Calu3 (cell line): Measurements from ENCODE around the gene FRS2. TPM values are rescaled to one million over a fixed set of nuclear protein-coding genes. Genes with fewer than 3 reads are reported as not detected.

Experiments used
- BruUV-seq: library from RNA; stranded (reverse); fragments of 400-500 nt; replicated peaks from 2 replicates; lab custom pipeline; 2021; lab: Mats Ljungman, UMichigan
- CTCF ChIA-PET: fragments of 300-600 bp; sonication (Branson Sonifier 250); formaldehyde crosslinking; loops from one replicate; lab custom pipeline; 2022; ENCODE audit warnings: antibody characterized with exemption; lab: Charles Lee
- DNase-seq: peaks from one replicate; pipeline ENCODE4 v3.0.0; 2022
- H3K27ac Mint-ChIP-seq: one replicate; pipeline ENCODE4 v1.8.0; 2022; ENCODE audit warnings: mixed read lengths; ENCODE audit not compliant: unreplicated experiment
- H3K27me3 Mint-ChIP-seq: one replicate; pipeline ENCODE4 v1.8.0; 2022; ENCODE audit warnings: mixed read lengths; ENCODE audit not compliant: unreplicated experiment
- H3K36me3 Mint-ChIP-seq: one replicate; pipeline ENCODE4 v1.8.0; 2022; ENCODE audit warnings: mild to moderate bottlenecking, moderate library complexity, mixed read lengths; ENCODE audit not compliant: insufficient read depth, unreplicated experiment
- H3K4me1 Mint-ChIP-seq: one replicate; pipeline ENCODE4 v1.8.0; 2022; ENCODE audit warnings: mild to moderate bottlenecking, low read depth, mixed read lengths; ENCODE audit not compliant: unreplicated experiment
- H3K4me3 Mint-ChIP-seq: one replicate; pipeline ENCODE4 v1.8.0; 2022; ENCODE audit warnings: mild to moderate bottlenecking, low read depth, moderate library complexity, mixed read lengths; ENCODE audit not compliant: unreplicated experiment
- H3K9me3 Mint-ChIP-seq: one replicate; pipeline ENCODE4 v1.8.0; 2022; ENCODE audit warnings: low read depth, mixed read lengths; ENCODE audit not compliant: unreplicated experiment
- intact Hi-C: fragments of 100-400 bp; cut with micrococcal nuclease; formaldehyde crosslinking; loops from one replicate; pipeline ENCODE4 v1.10.0; 2022; ENCODE audit not compliant: unreplicated experiment
- total RNA-seq: library from RNA; stranded (reverse); gene quantifications from 2 replicates; pipeline ENCODE4 v1.2.3, GENCODE V29; 2022
- TF ChIP-seq, protein P1 (sequence below): fragments of 200-600 bp; IDR thresholded peaks from one replicate; pipeline ENCODE4 v1.8.0; 2022; ENCODE audit warnings: antibody characterized with exemption; ENCODE audit not compliant: unreplicated experiment

The FRS2 gene
- total RNA-seq, 1 experiment from 2014 or later, result 27.5 TPM

DNA sequence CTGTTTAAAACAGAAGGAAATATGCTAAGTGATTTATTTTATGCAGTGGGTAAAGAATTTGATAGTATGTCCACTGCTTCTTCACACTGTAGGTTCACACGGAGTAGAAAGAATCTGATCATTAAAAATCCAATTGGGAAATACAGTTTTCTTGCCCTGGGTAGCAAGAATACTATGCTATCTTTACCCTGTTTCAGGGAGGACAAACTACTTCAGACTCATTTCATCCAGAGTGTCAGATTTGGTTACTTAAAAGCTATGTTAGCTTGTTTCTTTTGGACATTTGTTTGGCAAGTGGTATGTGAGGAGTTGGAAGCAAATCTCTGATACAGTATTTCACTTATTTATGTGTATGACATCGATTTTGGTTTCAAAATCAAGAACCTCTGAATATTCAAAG, 4.3 kb downstream of the FRS2 start:
- H3K27ac Mint-ChIP-seq, result no peak overlapping the region
- TF ChIP-seq, protein P1, sequence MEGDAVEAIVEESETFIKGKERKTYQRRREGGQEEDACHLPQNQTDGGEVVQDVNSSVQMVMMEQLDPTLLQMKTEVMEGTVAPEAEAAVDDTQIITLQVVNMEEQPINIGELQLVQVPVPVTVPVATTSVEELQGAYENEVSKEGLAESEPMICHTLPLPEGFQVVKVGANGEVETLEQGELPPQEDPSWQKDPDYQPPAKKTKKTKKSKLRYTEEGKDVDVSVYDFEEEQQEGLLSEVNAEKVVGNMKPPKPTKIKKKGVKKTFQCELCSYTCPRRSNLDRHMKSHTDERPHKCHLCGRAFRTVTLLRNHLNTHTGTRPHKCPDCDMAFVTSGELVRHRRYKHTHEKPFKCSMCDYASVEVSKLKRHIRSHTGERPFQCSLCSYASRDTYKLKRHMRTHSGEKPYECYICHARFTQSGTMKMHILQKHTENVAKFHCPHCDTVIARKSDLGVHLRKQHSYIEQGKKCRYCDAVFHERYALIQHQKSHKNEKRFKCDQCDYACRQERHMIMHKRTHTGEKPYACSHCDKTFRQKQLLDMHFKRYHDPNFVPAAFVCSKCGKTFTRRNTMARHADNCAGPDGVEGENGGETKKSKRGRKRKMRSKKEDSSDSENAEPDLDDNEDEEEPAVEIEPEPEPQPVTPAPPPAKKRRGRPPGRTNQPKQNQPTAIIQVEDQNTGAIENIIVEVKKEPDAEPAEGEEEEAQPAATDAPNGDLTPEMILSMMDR, result no peak
- intact Hi-C loops, result loop anchor here (5.0 kb wide), 2 partner anchors 58 to 78 kb away; no protein-coding TSS in a partner anchor
- no peak overlapping the region for H3K4me3 Mint-ChIP-seq
- H3K9me3 Mint-ChIP-seq, result no peaks in the 10 kb centered on the region
- no peak for DNase-seq
- H3K36me3 Mint-ChIP-seq, result peaks cover 17% of the 10 kb centered on the region
- H3K4me1 Mint-ChIP-seq, result peaks cover 52% of the 10 kb centered on the region
- H3K27me3 Mint-ChIP-seq, result no peaks in the 10 kb centered on the region
- no TSS peak for BruUV-seq
- CTCF ChIA-PET, result no interaction called here

DNA sequence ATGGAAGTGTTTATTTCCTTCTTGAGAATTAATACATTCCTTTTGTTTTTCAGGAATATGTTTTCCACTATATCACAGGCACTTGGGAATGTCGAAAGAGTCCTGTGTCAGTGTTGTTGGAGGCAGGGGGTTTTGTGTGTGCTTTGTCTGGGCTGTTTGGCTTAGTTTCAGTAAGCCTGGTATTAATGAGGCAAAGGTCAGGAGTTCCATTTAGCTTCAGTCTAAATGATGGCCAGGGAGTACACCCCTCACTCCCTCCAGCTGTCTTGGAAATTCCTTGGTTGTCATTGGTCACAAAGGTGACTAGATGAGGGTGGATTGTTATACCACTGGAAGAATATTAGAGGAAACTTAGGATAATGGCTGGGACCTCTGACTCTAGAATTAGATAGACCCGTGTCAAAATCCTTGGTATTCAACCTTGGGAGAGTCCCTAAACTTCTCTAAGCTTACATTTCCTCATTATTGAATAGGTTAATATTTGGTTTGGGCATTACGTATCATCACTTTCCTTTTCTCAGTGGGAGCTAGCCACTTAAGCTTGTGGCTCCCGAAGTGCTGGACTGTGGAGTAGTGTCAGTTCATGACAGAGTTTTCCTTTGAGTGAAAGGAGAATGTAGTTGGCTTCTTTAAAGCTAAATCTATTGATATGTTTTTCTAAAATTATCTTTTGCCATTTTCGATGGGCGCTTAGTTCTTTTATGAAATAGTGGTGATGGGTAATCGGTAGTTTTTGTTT, 5.2 kb downstream of the FRS2 start:
- Mint-ChIP-seq H3K9me3 (no peaks in the 10 kb centered on the region), H3K4me3 (no peak overlapping the region), H3K27ac (no peak overlapping the region), H3K4me1 (peaks cover 52% of the 10 kb centered on the region), H3K36me3 (peaks cover 8% of the 10 kb centered on the region), H3K27me3 (no peaks in the 10 kb centered on the region)
- CTCF ChIA-PET, result interaction anchor here (0.7 kb wide), 1 partner anchor 59 kb away, joined by 3 read pairs; no protein-coding TSS in a partner anchor
- DNase-seq, result no peak
- TF ChIP-seq, protein P1, result no peak
- intact Hi-C loops, result no loop called here
- no TSS peak for BruUV-seq

DNA sequence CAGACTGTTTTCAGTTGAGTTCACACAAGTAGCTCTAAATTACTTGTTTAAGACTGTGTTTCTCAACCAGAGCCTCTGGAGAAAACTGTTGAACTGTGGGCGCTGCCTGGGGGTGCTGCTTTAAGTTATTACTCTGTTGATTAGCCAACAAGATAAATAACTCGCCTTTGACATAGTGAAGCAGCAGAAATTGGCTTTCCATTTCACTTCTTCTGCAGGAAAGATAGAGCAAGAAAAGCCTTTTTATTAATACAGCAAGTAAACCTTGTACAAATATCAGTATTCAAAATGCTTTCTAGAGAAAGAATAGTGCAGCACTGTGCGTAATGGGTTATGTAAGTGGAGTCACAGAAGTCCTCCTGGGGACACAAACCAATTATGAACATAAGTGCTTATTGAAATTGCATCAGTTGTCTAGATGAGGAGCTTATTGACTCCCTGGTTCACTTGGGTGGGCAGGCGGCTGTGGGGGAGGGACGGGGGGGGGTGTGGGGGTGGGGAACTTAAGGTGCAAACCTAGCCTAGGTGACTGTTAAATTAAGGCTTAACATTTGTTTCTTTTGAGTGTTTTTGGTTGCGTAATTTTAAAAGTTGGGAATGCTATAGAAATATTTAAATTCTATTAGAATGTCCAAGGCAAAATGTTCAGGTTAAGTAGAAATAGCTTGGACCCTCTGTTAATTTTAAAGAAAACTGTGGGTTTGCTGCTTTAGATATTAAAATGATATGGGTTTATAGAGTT, 6.3 kb downstream of the FRS2 start:
- H3K36me3 Mint-ChIP-seq, result no peaks in the 10 kb centered on the region
- no peak overlapping the region for H3K27ac Mint-ChIP-seq
- no TSS peak for BruUV-seq
- TF ChIP-seq, protein P1, result no peak
- CTCF ChIA-PET, result interaction anchor here (0.7 to 0.8 kb wide), 2 partner anchors 58 to 255 kb away, joined by 3 to 4 read pairs; no protein-coding TSS in a partner anchor
- H3K4me1 Mint-ChIP-seq, result peaks cover 48% of the 10 kb centered on the region
- no peaks in the 10 kb centered on the region for H3K9me3 Mint-ChIP-seq
- no peaks in the 10 kb centered on the region for H3K27me3 Mint-ChIP-seq
- DNase-seq, result no peak
- intact Hi-C loops, result no loop called here
- H3K4me3 Mint-ChIP-seq, result no peak overlapping the region

DNA sequence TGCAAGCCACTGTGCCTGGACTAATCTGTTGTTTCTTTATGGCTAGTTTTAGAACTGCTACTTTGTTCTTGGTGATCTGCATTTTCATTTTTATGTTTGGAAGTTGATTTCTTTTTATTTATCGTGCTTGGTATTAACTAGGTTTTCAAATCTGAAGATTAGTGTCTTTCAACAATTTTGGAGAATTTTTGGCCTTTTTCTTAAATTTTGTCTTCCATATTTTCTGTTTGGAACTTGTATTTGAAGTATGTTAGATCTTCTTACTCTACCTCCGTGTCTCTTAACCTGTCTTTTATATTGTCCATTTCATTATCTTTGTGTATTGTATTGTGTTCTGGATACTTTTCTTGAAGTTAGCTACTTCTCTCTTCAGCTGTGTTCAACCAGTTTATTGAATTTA, 9.5 kb downstream of the FRS2 start:
- Mint-ChIP-seq H3K9me3 (no peaks in the 10 kb centered on the region), H3K36me3 (no peaks in the 10 kb centered on the region), H3K4me1 (peaks cover 22% of the 10 kb centered on the region), H3K4me3 (no peak overlapping the region), H3K27me3 (no peaks in the 10 kb centered on the region), H3K27ac (no peak overlapping the region)
- TF ChIP-seq, protein P1, result no peak
- BruUV-seq, result no TSS peak
- DNase-seq, result no peak
- CTCF ChIA-PET, result no interaction called here
- intact Hi-C loops, result no loop called here
